Tibial nerve (tissue), 4 donors: Measurements from ENCODE around the gene RNF114. TPM values are rescaled to one million over a fixed set of nuclear protein-coding genes. Genes with fewer than 3 reads are reported as not detected.

ENCODE experiments used
- DNase-seq, 2 donors: peaks; one replicate each; pipeline ENCODE4 v3.0.0-alpha.2; 2019; ENCODE audit warnings: low spot score in 2 of 2
- H3K27ac ChIP-seq, 4 donors: fragments of 200-600 bp; sonication (generic) in 3 of 4; one replicate each; pipeline ENCODE4 v1.5.1; 2017 to 2019; ENCODE audit warnings: mild to moderate bottlenecking in 1 of 4
- H3K27me3 ChIP-seq, 2 donors: fragments of 200-600 bp; sonication (generic) in 1 of 2; one replicate each; pipeline versions ENCODE4 v1.5.1 to v1.6.0; 2017 to 2019
- H3K36me3 ChIP-seq, 3 donors: fragments of 200-600 bp; sonication (generic); one replicate each; pipeline ENCODE4 v1.5.1; 2018 to 2019
- H3K4me1 ChIP-seq, 4 donors: fragments of 200-600 bp; sonication (generic) in 3 of 4; one replicate each; pipeline ENCODE4 v1.5.1; 2017 to 2019
- H3K4me3 ChIP-seq, 4 donors: fragments of 200-600 bp; sonication (generic) in 3 of 4; one replicate each; pipeline ENCODE4 v1.5.1; 2017 to 2019; ENCODE audit warnings: mild to moderate bottlenecking in 1 of 4, moderate library complexity in 1 of 4
- H3K9me3 ChIP-seq, 4 donors: fragments of 200-600 bp; sonication (generic) in 3 of 4; one replicate each; pipeline ENCODE4 v1.5.1; 2017 to 2019
- CTCF ChIP-seq, 5 experiments: fragments of 200-600 bp in 3 of 5; fragments of 450-650 bp in 2 of 5; sonication (generic) in 3 of 5; IDR thresholded peaks; one replicate each; pipeline ENCODE4 v1.5.1; 2016 to 2019; ENCODE audit warnings: antibody characterized with exemption in 5 of 5, mild to moderate bottlenecking in 3 of 5, moderate library complexity in 2 of 5
- EP300 ChIP-seq, 2 donors: sonication (generic); formaldehyde crosslinking; IDR thresholded peaks; one replicate each; pipeline ENCODE4 v1.6.1; 2017; ENCODE audit warnings: antibody characterized with exemption in 2 of 2, mild to moderate bottlenecking in 1 of 2
- POLR2A ChIP-seq, 2 donors: fragments of 450-650 bp; IDR thresholded peaks; one replicate each; pipeline ENCODE4 v1.6.1; 2017; ENCODE audit warnings: antibody characterized with exemption in 2 of 2, mild to moderate bottlenecking in 2 of 2, moderate library complexity in 2 of 2
- WGBS, 2 donors: methylation state at CpG; one replicate each; pipeline ENCODE4 v1.1.5; 2018; 5-methylcytosine and 5-hydroxymethylcytosine counted together
- total RNA-seq, 4 donors: library from RNA; depleted of rRNA; stranded (reverse); fragments of >200 nt; gene quantifications; one replicate each; pipeline ENCODE4 v1.1.0, GENCODE V29; 2016

RNF114 gene
- total RNA-seq, 4 donors from 2014 or later, result 211 to 311 (median 272) TPM

- no peak for TF ChIP-seq POLR2A (IDR thresholded peaks at IDR 0.05)
- no peak for TF ChIP-seq EP300 (IDR thresholded peaks at IDR 0.05)
- TF ChIP-seq CTCF (IDR thresholded peaks at IDR 0.05), result no peak
- Histone ChIP-seq H3K4me3 (peak overlapping the region; percentile 1 to 61 (median 32)), H3K27ac (peak overlapping the region in 3 of 4 donors; percentile 17 to 95 (median 80)), H3K27me3 (no peaks in the 10 kb centered on the region), H3K4me1 (peaks cover 0 to 95% (median 47%) of the 10 kb centered on the region in 4 donors), H3K36me3 (peaks cover 0 to 10% (median 0%) of the 10 kb centered on the region in 3 donors), H3K9me3 (no peaks in the 10 kb centered on the region)
- 49 to 59% methylated on average over 6 of the region's 6 CpGs for WGBS, 2 donors
- DNase-seq, result no peak
Observed at GRCh38 chr20:49985157-49985556, 49.0 kb downstream of the RNF114 start.

GRCh38 chr20:49985617-49986016 is 49.4 kb downstream of the RNF114 start:
- Histone ChIP-seq H3K27me3 (no peaks in the 10 kb centered on the region), H3K9me3 (no peaks in the 10 kb centered on the region), H3K4me1 (peaks cover 0 to 97% (median 52%) of the 10 kb centered on the region in 4 donors), H3K4me3 (peak overlapping the region; percentile 1 to 61 (median 32)), H3K27ac (peak overlapping the region in 3 of 4 donors; percentile 17 to 95 (median 80)), H3K36me3 (peaks cover 0 to 10% (median 0%) of the 10 kb centered on the region in 3 donors)
- no peak for DNase-seq
- WGBS, 2 donors, result 58 to 64% methylated on average over 11 to 13 of the region's 13 CpGs
- TF ChIP-seq EP300 (IDR thresholded peaks at IDR 0.05) (no peak), POLR2A (IDR thresholded peaks at IDR 0.05) (no peak), CTCF (IDR thresholded peaks at IDR 0.05) (no peak)

- DNase-seq, result no peak
- H3K27me3 ChIP-seq, result no peaks in the 10 kb centered on the region
- peak overlapping the region in 2 of 4 donors; percentile 57 to 61 for H3K4me3 ChIP-seq
- H3K9me3 ChIP-seq, result no peaks in the 10 kb centered on the region
- H3K27ac ChIP-seq, result peak overlapping the region in 2 of 4 donors; percentile 87 to 95
- TF ChIP-seq EP300 (IDR thresholded peaks at IDR 0.05) (no peak), CTCF (IDR thresholded peaks at IDR 0.05) (no peak), POLR2A (IDR thresholded peaks at IDR 0.05) (no peak)
- peaks cover 0 to 10% (median 0%) of the 10 kb centered on the region in 3 donors for H3K36me3 ChIP-seq
- 85 to 92% methylated on average over 4 of the region's 4 CpGs for WGBS, 2 donors
- peaks cover 0 to 97% (median 56%) of the 10 kb centered on the region in 4 donors for H3K4me1 ChIP-seq
Observed at GRCh38 chr20:49986049-49986448, 49.9 kb downstream of the RNF114 start.

GRCh38 chr20:49987015-49987867 is 51.0 kb downstream of the RNF114 start:
- peak overlapping the region in 1 of 4 donors; percentile 57 for H3K4me3 ChIP-seq

More at GRCh38 chr20:49987015-49987867, 51.0 kb downstream of the RNF114 start:
- no peak for TF ChIP-seq CTCF (IDR thresholded peaks at IDR 0.05)
- TF ChIP-seq POLR2A (IDR thresholded peaks at IDR 0.05), result no peak
- TF ChIP-seq EP300 (IDR thresholded peaks at IDR 0.05), result no peak
- DNase-seq, result no peak
- Histone ChIP-seq H3K27me3 (no peaks in the 10 kb centered on the region), H3K4me1 (peaks cover 0 to 87% (median 52%) of the 10 kb centered on the region in 4 donors), H3K9me3 (no peaks in the 10 kb centered on the region), H3K27ac (peak overlapping the region in 3 of 4 donors; percentile 41 to 95 (median 87)), H3K36me3 (peaks cover 0 to 10% (median 0%) of the 10 kb centered on the region in 3 donors)
- 77 to 80% methylated on average over 11 to 12 of the region's 15 CpGs for WGBS, 2 donors
